ENCODE results near the gene VIM.

The VIM gene

GRCh38 chr10:17227367-17228090, 512 bp upstream of the VIM start:
- peak; percentile 34 for TF ChIP-seq CTCF (IDR thresholded peaks at IDR 0.05; ENCODE audit: low read depth, low read length, missing control alignments)
- peak overlapping the region; percentile 86 for H3K4me3 ChIP-seq (ENCODE audit: low read depth, low read length)
- in situ Hi-C loops (cut with HindIII; ENCODE audit: low sequenced_read_pairs): no loop called here
- DNase-seq (ENCODE audit: low read depth): no peak

- peak overlapping the region; percentile 86 for H3K4me3 ChIP-seq (ENCODE audit: low read depth, low read length)
- no peak for TF ChIP-seq CTCF (IDR thresholded peaks at IDR 0.05; ENCODE audit: low read depth, low read length, missing control alignments)
- in situ Hi-C loops (cut with HindIII; ENCODE audit: low sequenced_read_pairs): no loop called here
- DNase-seq (ENCODE audit: low read depth): peak; percentile 87
Measured at GRCh38 chr10:17229016-17229716, 1.1 kb downstream of the VIM start.

GRCh38 chr10:17229717-17229966, 1.6 kb downstream of the VIM start:
- DNase-seq (ENCODE audit: low read depth): no peak
- in situ Hi-C loops (cut with HindIII; ENCODE audit: low sequenced_read_pairs): no loop called here
- peak overlapping the region; percentile 86 for H3K4me3 ChIP-seq (ENCODE audit: low read depth, low read length)
- no peak for TF ChIP-seq CTCF (IDR thresholded peaks at IDR 0.05; ENCODE audit: low read depth, low read length, missing control alignments)

GRCh38 chr10:17229967-17230682, 2.1 kb downstream of the VIM start:
- no peak for TF ChIP-seq CTCF (IDR thresholded peaks at IDR 0.05; ENCODE audit: low read depth, low read length, missing control alignments)
- in situ Hi-C loops (cut with HindIII; ENCODE audit: low sequenced_read_pairs): no loop called here

GRCh38 chr10:17231788-17232187, 3.7 kb downstream of the VIM start:
- in situ Hi-C loops (cut with HindIII; ENCODE audit: low sequenced_read_pairs): no loop called here
- peak overlapping the region; percentile 86 for H3K4me3 ChIP-seq (ENCODE audit: low read depth, low read length)
- no peak for DNase-seq (ENCODE audit: low read depth)
- no peak for TF ChIP-seq CTCF (IDR thresholded peaks at IDR 0.05; ENCODE audit: low read depth, low read length, missing control alignments)

More at GRCh38 chr10:17229967-17230682, 2.1 kb downstream of the VIM start:
- H3K4me3 ChIP-seq (ENCODE audit: low read depth, low read length): peak overlapping the region; percentile 86
- DNase-seq (ENCODE audit: low read depth): no peak

GRCh38 chr10:17232276-17232960, 4.4 kb downstream of the VIM start:
- no peak for DNase-seq (ENCODE audit: low read depth)
- no peak for TF ChIP-seq CTCF (IDR thresholded peaks at IDR 0.05; ENCODE audit: low read depth, low read length, missing control alignments)
- H3K4me3 ChIP-seq (ENCODE audit: low read depth, low read length): peak overlapping the region; percentile 86
- in situ Hi-C loops (cut with HindIII; ENCODE audit: low sequenced_read_pairs): no loop called here

Data from astrocyte of the cerebellum (primary cell).